ENCODE measurements around the gene CAMTA1. TPM values are rescaled to one million over a fixed set of nuclear protein-coding genes. Genes with fewer than 3 reads are reported as not detected.
A peak's percentile ranks its signal among the peaks of the same experiment; 100 is the strongest.

CAMTA1 gene
- polyA plus RNA-seq, 1 experiment, result 64.9 TPM

GRCh38 chr1:7221826-7222694 lies 436.8 kb downstream of the CAMTA1 start:
- Histone ChIP-seq H3K9me3 (ENCODE audit: control insufficient read depth, insufficient read depth, low read length) (peaks cover 7% of the 10 kb centered on the region), H3K27ac (ENCODE audit: low read depth, low read length) (no peak overlapping the region), H3K27me3 (ENCODE audit: control insufficient read depth, insufficient read depth, low read length) (no peaks in the 10 kb centered on the region), H3K4me3 (ENCODE audit: low read depth, low read length) (no peak overlapping the region)
- TF ChIP-seq CTCF (IDR thresholded peaks at IDR 0.05; ENCODE audit: low read depth, low read length), result no peak
- no peak for DNase-seq (ENCODE audit: low read depth, low spot score)
- ChIA-PET POLR2A (no interaction called here), CTCF (no interaction called here)

GRCh38 chr1:7222695-7223015 lies 437.4 kb downstream of the CAMTA1 start:
- H3K9me3 ChIP-seq (ENCODE audit: control insufficient read depth, insufficient read depth, low read length), result peaks cover 7% of the 10 kb centered on the region
- no peak for DNase-seq (ENCODE audit: low read depth, low spot score)
- H3K27ac ChIP-seq (ENCODE audit: low read depth, low read length), result no peak overlapping the region
- no peak for TF ChIP-seq CTCF (IDR thresholded peaks at IDR 0.05; ENCODE audit: low read depth, low read length)
- H3K27me3 ChIP-seq (ENCODE audit: control insufficient read depth, insufficient read depth, low read length), result no peaks in the 10 kb centered on the region
- no peak overlapping the region for H3K4me3 ChIP-seq (ENCODE audit: low read depth, low read length)
- POLR2A ChIA-PET, result interaction anchor here (1.9 kb wide), 1 partner anchor 77 kb away, joined by 16 read pairs; no protein-coding TSS in a partner anchor
- CTCF ChIA-PET, result interaction anchor here (1.3 kb wide), 1 partner anchor 8 kb away, joined by 3 read pairs; no protein-coding TSS in a partner anchor

- ChIA-PET POLR2A (interaction anchor here (0.6 to 1.9 kb wide), 3 partner anchors 29 to 76 kb away, joined by 3 to 16 read pairs (median 3); no protein-coding TSS in a partner anchor), CTCF (interaction anchor here (1.3 kb wide), 1 partner anchor 9 kb away, joined by 3 read pairs; no protein-coding TSS in a partner anchor)
- DNase-seq (ENCODE audit: low read depth, low spot score), result peak; percentile 72
These were observed 438.3 kb downstream of the CAMTA1 start for GRCh38 chr1:7223334-7224080.

GRCh38 chr1:7224081-7224534 lies 438.9 kb downstream of the CAMTA1 start:
- H3K27me3 ChIP-seq (ENCODE audit: control insufficient read depth, insufficient read depth, low read length), result no peaks in the 10 kb centered on the region
- no peak for DNase-seq (ENCODE audit: low read depth, low spot score)
- H3K9me3 ChIP-seq (ENCODE audit: control insufficient read depth, insufficient read depth, low read length), result peaks cover 7% of the 10 kb centered on the region
- ChIA-PET CTCF (interaction anchor here (1.3 kb wide), 1 partner anchor 9 kb away, joined by 3 read pairs; no protein-coding TSS in a partner anchor), POLR2A (interaction anchor here (0.6 to 1.9 kb wide), 3 partner anchors 29 to 75 kb away, joined by 3 to 16 read pairs (median 3); no protein-coding TSS in a partner anchor)
- TF ChIP-seq CTCF (IDR thresholded peaks at IDR 0.05; ENCODE audit: low read depth, low read length), result no peak
- H3K4me3 ChIP-seq (ENCODE audit: low read depth, low read length), result no peak overlapping the region
- H3K27ac ChIP-seq (ENCODE audit: low read depth, low read length), result peak overlapping the region; percentile 21

More at GRCh38 chr1:7223334-7224080, 438.3 kb downstream of the CAMTA1 start:
- Histone ChIP-seq H3K27ac (ENCODE audit: low read depth, low read length) (peak overlapping the region; percentile 33), H3K9me3 (ENCODE audit: control insufficient read depth, insufficient read depth, low read length) (peaks cover 7% of the 10 kb centered on the region), H3K27me3 (ENCODE audit: control insufficient read depth, insufficient read depth, low read length) (no peaks in the 10 kb centered on the region), H3K4me3 (ENCODE audit: low read depth, low read length) (no peak overlapping the region)
- TF ChIP-seq CTCF (IDR thresholded peaks at IDR 0.05; ENCODE audit: low read depth, low read length), result no peak
